HEK293 (cell line): ENCODE results near the gene TEX13D.

Source experiments
- CTCF ChIA-PET: fragments of 350-600 bp; formaldehyde crosslinking; extraction: SDS; loops from one replicate; lab custom pipeline; 2021; ENCODE audit warnings: antibody characterized with exemption; lab: Yijun Ruan, JAX
- POLR2A ChIA-PET: fragments of 300-600 bp; formaldehyde crosslinking; extraction: SDS; loops from one replicate; lab custom pipeline; 2020; ENCODE audit warnings: antibody characterized with exemption, inconsistent platforms; lab: Yijun Ruan, JAX
- H3K27ac ChIP-seq: fragments of 200-500 bp; sonication (Bioruptor generic); 2 replicates; pipeline ENCODE4 v1.5.1; 2014; ENCODE audit warnings: low read depth, low read length, control low read depth, inconsistent platforms; ENCODE audit errors: extremely low read depth
- H3K36me3 ChIP-seq, 2 experiments: fragments of 200-500 bp in 1 of 2; sonication (Bioruptor generic) in 1 of 2; 1 replicate in 1 of 2; 2 replicates in 1 of 2; pipeline ENCODE4 v1.5.1; 2014 to 2017; ENCODE audit warnings: inconsistent platforms in 2 of 2, low read length in 2 of 2; ENCODE audit not compliant: control insufficient read depth in 2 of 2, insufficient read depth in 1 of 2
- H3K4me1 ChIP-seq: fragments of 200-500 bp; sonication (Bioruptor generic); 2 replicates; pipeline ENCODE4 v1.5.1; 2014; ENCODE audit warnings: mild to moderate bottlenecking, low read length, inconsistent platforms; ENCODE audit not compliant: control insufficient read depth, insufficient read depth
- H3K4me3 ChIP-seq: 2 replicates; pipeline ENCODE4 v1.5.1; 2011; ENCODE audit warnings: low read depth, mild to moderate bottlenecking, control low read depth, low read length, moderate library complexity
- H3K9me3 ChIP-seq: fragments of 200-500 bp; sonication (Bioruptor generic); 2 replicates; pipeline ENCODE4 v1.5.1; 2014; ENCODE audit warnings: low read depth, low read length, inconsistent platforms; ENCODE audit not compliant: control insufficient read depth, insufficient read depth
- ZNF549 ChIP-seq: fragments of 450-650 bp; IDR thresholded peaks from 2 replicates; pipeline ENCODE4 v1.5.1; 2018; ENCODE audit warnings: missing biosample characterization, missing genetic modification characterization, mild to moderate bottlenecking, inconsistent platforms, moderate library complexity
- TF ChIP-seq, protein P1 (sequence below): fragments of 450-650 bp; formaldehyde crosslinking; IDR thresholded peaks from 2 replicates; pipeline ENCODE4 v1.5.1; 2016; ENCODE audit warnings: missing biosample characterization, missing genetic modification characterization, low read depth

Gene TEX13D

DNA sequence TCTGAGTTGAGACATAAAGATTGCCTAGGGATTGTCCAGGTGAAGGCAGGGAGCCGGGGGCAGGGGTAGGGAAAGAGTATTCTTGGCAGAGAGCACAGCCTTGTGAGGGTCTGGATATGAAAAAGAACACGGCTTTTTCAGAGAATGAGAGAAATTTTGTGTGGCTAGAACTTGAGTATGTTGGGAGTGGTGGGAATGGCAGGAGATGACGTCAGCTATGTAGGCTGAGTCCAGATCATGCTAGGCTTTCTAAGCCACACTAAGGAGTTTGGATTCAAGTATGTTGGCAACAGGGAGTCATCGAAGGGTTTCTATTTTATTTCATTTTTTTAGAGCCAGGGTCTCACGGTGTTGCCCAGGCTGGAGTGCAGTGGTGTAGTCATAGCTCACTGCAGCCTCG lies 53.9 kb downstream of the TEX13D start:
- POLR2A ChIA-PET: no interaction called here
- CTCF ChIA-PET: interaction anchor here (0.5 to 0.6 kb wide), 2 partner anchors 50 to 711 kb away, joined by 3 read pairs; no protein-coding TSS in a partner anchor

More for the DNA sequence above, 53.9 kb downstream of the TEX13D start:
- Histone ChIP-seq H3K4me1 (no peaks in the 10 kb centered on the region), H3K4me3 (no peak overlapping the region), H3K27ac (no peak overlapping the region), H3K36me3 (no peaks in the 10 kb centered on the region), H3K9me3 (no peaks in the 10 kb centered on the region)
- TF ChIP-seq, protein P1, sequence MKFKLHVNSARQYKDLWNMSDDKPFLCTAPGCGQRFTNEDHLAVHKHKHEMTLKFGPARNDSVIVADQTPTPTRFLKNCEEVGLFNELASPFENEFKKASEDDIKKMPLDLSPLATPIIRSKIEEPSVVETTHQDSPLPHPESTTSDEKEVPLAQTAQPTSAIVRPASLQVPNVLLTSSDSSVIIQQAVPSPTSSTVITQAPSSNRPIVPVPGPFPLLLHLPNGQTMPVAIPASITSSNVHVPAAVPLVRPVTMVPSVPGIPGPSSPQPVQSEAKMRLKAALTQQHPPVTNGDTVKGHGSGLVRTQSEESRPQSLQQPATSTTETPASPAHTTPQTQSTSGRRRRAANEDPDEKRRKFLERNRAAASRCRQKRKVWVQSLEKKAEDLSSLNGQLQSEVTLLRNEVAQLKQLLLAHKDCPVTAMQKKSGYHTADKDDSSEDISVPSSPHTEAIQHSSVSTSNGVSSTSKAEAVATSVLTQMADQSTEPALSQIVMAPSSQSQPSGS (tag by site-specific recombination): peak; percentile 81
- no peak for TF ChIP-seq ZNF549 (tag by site-specific recombination)
